ENCODE results near the gene FOXD2.
A peak's percentile ranks its signal among the peaks of the same experiment; 100 is the strongest.

The FOXD2 gene

GRCh38 chr1:47459253-47459788 lies 21.5 kb downstream of the FOXD2 start:
- TF ChIP-seq GATA3 (IDR thresholded peaks at IDR 0.05; ENCODE audit: low read depth, low read length) (no peak), GATA2 (IDR thresholded peaks at IDR 0.05; ENCODE audit: low read depth, low read length) (no peak)

GRCh38 chr1:47460040-47460439 lies 22.2 kb downstream of the FOXD2 start:
- TF ChIP-seq GATA3 (IDR thresholded peaks at IDR 0.05; ENCODE audit: low read depth, low read length) (no peak), GATA2 (IDR thresholded peaks at IDR 0.05; ENCODE audit: low read depth, low read length) (no peak)

GRCh38 chr1:47460456-47460855 lies 22.6 kb downstream of the FOXD2 start:
- TF ChIP-seq GATA3 (IDR thresholded peaks at IDR 0.05; ENCODE audit: low read depth, low read length) (no peak), GATA2 (IDR thresholded peaks at IDR 0.05; ENCODE audit: low read depth, low read length) (no peak)

- TF ChIP-seq GATA2 (IDR thresholded peaks at IDR 0.05; ENCODE audit: low read depth, low read length): no peak
- TF ChIP-seq GATA3 (IDR thresholded peaks at IDR 0.05; ENCODE audit: low read depth, low read length): no peak
Observed at GRCh38 chr1:47465605-47466004, 27.8 kb downstream of the FOXD2 start.

- TF ChIP-seq GATA3 (IDR thresholded peaks at IDR 0.05; ENCODE audit: low read depth, low read length): no peak
- TF ChIP-seq GATA2 (IDR thresholded peaks at IDR 0.05; ENCODE audit: low read depth, low read length): no peak
Observed at GRCh38 chr1:47468709-47469389, 31.0 kb downstream of the FOXD2 start.

- TF ChIP-seq GATA2 (IDR thresholded peaks at IDR 0.05; ENCODE audit: low read depth, low read length) (no peak), GATA3 (IDR thresholded peaks at IDR 0.05; ENCODE audit: low read depth, low read length) (no peak)
Observed at GRCh38 chr1:47469390-47469759, 31.5 kb downstream of the FOXD2 start.

- TF ChIP-seq GATA3 (IDR thresholded peaks at IDR 0.05; ENCODE audit: low read depth, low read length) (no peak), GATA2 (IDR thresholded peaks at IDR 0.05; ENCODE audit: low read depth, low read length) (no peak)
Observed at GRCh38 chr1:47469910-47470309, 32.1 kb downstream of the FOXD2 start.

GRCh38 chr1:47471163-47471562 lies 33.3 kb downstream of the FOXD2 start:
- TF ChIP-seq GATA2 (IDR thresholded peaks at IDR 0.05; ENCODE audit: low read depth, low read length): no peak
- TF ChIP-seq GATA3 (IDR thresholded peaks at IDR 0.05; ENCODE audit: low read depth, low read length): no peak

GRCh38 chr1:47474278-47475193 lies 36.7 kb downstream of the FOXD2 start:
- peak; percentile 52; the same call in 1 of the 2 replicates for TF ChIP-seq GATA3 (IDR thresholded peaks at IDR 0.05; ENCODE audit: low read depth, low read length)
- peak; percentile 72 for TF ChIP-seq GATA2 (IDR thresholded peaks at IDR 0.05; ENCODE audit: low read depth, low read length)

- TF ChIP-seq GATA2 (IDR thresholded peaks at IDR 0.05; ENCODE audit: low read depth, low read length) (no peak), GATA3 (IDR thresholded peaks at IDR 0.05; ENCODE audit: low read depth, low read length) (no peak)
Observed at GRCh38 chr1:47477595-47478080, 39.8 kb downstream of the FOXD2 start.

- TF ChIP-seq GATA2 (IDR thresholded peaks at IDR 0.05; ENCODE audit: low read depth, low read length) (no peak), GATA3 (IDR thresholded peaks at IDR 0.05; ENCODE audit: low read depth, low read length) (no peak)
Observed at GRCh38 chr1:47478090-47478489, 40.2 kb downstream of the FOXD2 start.

- TF ChIP-seq GATA2 (IDR thresholded peaks at IDR 0.05; ENCODE audit: low read depth, low read length) (no peak), GATA3 (IDR thresholded peaks at IDR 0.05; ENCODE audit: low read depth, low read length) (no peak)
Observed at GRCh38 chr1:47479664-47480063, 41.8 kb downstream of the FOXD2 start.

GRCh38 chr1:47481936-47482335 lies 44.1 kb downstream of the FOXD2 start:
- TF ChIP-seq GATA3 (IDR thresholded peaks at IDR 0.05; ENCODE audit: low read depth, low read length): no peak
- no peak for TF ChIP-seq GATA2 (IDR thresholded peaks at IDR 0.05; ENCODE audit: low read depth, low read length)

- TF ChIP-seq GATA2 (IDR thresholded peaks at IDR 0.05; ENCODE audit: low read depth, low read length): no peak
- no peak for TF ChIP-seq GATA3 (IDR thresholded peaks at IDR 0.05; ENCODE audit: low read depth, low read length)
Observed at GRCh38 chr1:47482786-47483185, 44.9 kb downstream of the FOXD2 start.
